DMS153 treated with DMSO at 0.1 percent for 48 hours (cell line): ENCODE data around the gene ACE.

Source experiments
- DNase-seq: peaks from one replicate; lab custom pipeline; 2025; ENCODE audit not compliant: unreplicated experiment; lab: John Stamatoyannopoulos, UW

ACE gene

GRCh38 chr17:63476854-63477479 lies at the start of gene ACE:
Gene ACE (plus strand): TSS chr17:63477061. CDS start chr17:63477095, 34 bp downstream.
- DNase-seq = peak; percentile 60

- DNase-seq = no peak
These were observed 47.1 kb upstream of the ACE start for GRCh38 chr17:63429766-63430165.

DNA sequence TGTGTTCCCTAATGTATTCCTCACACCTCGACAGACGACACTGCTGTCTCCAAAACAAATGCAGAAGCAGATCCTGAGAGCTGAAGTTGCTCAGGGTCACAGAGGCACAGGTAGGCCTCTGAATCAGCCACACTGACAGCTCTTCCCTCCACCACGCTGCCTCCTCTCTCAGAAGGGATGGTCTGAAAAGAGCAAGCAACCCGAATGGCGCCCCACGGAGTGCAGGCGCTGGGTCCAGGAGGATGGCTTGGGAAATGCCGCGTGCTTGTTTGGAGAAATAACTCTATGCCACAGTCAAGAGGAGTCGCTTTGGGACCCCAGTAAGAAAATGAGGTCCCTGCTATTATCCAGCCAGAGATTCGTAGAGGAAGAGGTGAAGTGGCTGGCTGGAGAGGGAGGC lies 46.6 kb upstream of the ACE start:
- no peak for DNase-seq

- no peak for DNase-seq
These were observed 45.3 kb upstream of the ACE start for GRCh38 chr17:63431618-63431938.

DNA sequence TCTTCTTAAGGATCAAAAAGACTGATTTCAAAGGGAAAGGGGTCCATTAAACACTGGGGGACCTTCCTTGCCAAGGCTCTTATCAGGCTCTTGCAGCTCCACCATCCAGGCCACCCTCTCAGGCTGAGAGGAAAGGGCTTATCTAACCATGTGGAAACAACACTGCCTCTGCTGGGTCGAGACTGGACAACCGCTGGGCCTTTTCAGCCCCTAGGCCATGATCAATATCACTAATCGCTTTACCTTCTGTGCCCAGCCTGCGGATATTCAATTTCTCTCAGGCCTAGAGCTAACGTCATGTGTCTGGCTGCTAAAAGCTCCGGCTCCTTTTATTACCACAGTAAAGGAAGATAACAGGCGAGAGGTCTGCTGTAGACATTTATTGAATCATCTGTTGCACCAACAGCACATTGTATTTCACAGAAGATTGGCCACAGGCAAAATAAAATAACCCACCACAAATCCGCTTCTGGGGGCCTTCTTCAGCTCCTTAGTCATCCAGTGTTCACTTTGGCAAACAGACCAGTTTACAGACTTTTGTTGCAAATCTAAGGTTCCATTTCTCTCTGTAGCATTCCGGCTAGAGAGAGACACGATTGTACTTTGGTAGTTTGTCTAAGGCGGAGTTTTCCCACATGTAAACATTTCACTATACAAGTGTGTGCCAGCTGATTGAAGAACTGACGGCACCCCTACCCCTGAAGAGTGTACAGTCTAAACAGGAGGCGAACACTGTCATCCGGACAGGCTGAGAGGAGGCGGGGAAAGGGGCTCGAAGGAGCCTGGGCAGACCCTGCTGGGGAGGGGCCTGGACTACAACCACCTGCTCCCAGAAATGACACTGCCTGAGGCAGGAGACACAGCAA lies 44.7 kb upstream of the ACE start:
- no peak for DNase-seq

GRCh38 chr17:63433746-63434591 lies 42.9 kb upstream of the ACE start:
- DNase-seq = no peak

GRCh38 chr17:63434951-63435571 lies 41.8 kb upstream of the ACE start:
- no peak for DNase-seq

- peak; percentile 28 for DNase-seq
These were observed 41.0 kb upstream of the ACE start for GRCh38 chr17:63435681-63436522.

GRCh38 chr17:63436523-63437110 lies 40.2 kb upstream of the ACE start:
- no peak for DNase-seq

DNA sequence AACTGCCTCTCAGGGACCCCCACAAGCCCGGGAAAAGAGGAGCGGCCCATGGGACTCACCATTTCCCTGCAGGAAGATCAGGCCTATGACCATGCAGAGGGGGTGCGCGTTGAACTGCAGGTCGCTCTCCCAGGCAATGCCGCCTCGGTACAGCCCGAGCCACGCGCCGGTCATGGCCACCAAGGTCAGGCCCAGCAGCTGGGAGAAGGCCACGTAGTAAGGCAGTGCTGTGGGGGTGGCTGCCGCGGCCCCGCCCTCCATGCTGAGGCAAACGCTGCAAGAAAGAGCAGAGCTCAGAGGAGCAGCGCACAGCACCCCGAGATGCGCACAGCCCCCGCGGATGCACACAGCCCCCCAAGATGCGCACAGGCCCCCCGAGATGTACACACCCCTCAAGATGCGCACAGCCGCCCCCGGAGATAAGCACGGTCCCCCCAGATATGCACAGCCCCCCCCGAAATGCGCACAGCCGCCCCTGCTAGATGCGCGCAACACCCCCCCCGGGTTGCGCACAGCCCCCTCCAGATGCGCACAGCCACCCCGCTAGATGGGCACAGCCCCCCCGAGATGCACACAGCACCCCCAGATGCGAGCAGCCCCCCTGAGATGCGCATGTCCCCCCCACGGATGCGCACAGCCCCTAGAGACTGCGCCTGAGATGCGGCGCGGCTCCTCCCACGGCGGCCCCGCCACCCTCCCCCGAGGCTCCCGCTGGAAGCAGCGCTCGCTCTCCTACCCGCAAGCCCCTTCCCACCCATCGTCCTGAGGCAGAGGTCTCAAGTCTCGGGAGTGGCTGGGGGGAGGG lies 39.4 kb upstream of the ACE start:
- DNase-seq = no peak

GRCh38 chr17:63438092-63439051 lies 38.5 kb upstream of the ACE start:
- no peak for DNase-seq

DNA sequence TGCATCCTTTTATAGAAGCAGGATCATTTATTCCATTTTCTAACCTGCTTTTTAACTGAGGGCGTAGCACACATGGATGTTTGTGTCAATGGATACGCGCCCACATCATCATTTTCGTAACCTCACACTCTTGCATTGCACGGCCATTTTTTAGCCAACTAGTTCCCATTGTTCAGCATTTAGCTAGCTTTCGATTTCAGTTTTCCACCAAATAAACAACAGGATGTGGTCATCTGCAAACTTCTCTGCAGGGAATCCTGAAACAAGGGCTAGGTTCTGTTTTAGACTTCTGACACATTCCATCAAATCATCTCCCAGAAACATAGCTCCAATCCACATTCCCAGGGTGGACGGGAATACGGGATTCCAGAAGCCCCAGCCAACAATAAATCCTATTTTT lies 37.2 kb upstream of the ACE start:
- DNase-seq = no peak

GRCh38 chr17:63440127-63440769 lies 36.6 kb upstream of the ACE start:
- no peak for DNase-seq

DNA sequence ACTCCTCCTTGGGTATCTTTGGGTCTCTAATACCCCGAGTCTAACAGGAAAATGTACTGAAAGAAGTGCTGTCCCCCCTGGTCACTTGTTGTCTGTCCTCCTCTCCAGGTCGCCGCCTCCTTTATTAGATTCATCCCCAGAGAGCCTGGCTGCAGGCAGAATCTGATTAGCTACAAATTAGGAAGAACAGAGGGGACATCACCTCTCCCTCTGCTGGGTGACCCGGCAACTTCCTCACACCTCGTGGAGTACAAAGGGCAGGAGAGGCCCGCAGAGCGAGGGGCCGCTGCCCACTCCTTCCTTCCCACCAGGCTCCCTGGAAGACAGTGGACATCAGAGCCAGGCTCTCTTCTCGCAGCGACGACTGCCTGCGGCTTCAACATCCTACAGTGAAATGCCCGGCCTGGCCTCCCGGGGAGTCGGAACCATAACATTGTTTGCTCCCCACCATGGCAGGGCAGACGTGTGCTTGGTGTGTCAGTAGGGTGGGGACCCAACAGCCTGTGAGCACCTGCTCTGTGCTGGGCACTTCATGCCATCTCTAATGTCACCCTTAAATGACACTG lies 36.0 kb upstream of the ACE start:
- DNase-seq = no peak

- no peak for DNase-seq
These were observed 35.2 kb upstream of the ACE start for GRCh38 chr17:63441654-63442053.

- DNase-seq = no peak
These were observed 34.8 kb upstream of the ACE start for GRCh38 chr17:63442074-63442473.

- no peak for DNase-seq
These were observed 34.3 kb upstream of the ACE start for GRCh38 chr17:63442549-63443035.
